SK-N-MC (cell line): ENCODE data around the gene CLCN7.

Experiments
- DNase-seq: peaks from one replicate; pipeline ENCODE4 v3.0.0-alpha.2; 2011; ENCODE audit warnings: low read depth, low spot score
- H3K27ac ChIP-seq: fragments of 200-600 bp; sonication (generic); 2 replicates; pipeline ENCODE4 v1.5.1; 2016; ENCODE audit warnings: mixed run types
- H3K36me3 ChIP-seq: fragments of 200-600 bp; sonication (generic); 2 replicates; pipeline ENCODE4 v1.6.1; 2017; ENCODE audit warnings: antibody characterized with exemption, low read length, mixed read lengths; ENCODE audit not compliant: insufficient read depth
- H3K4me3 ChIP-seq: fragments of 200-600 bp; sonication (generic); 2 replicates; pipeline ENCODE4 v1.5.1; 2016
- H3K9ac ChIP-seq: fragments of 200-600 bp; sonication (generic); 2 replicates; pipeline ENCODE4 v1.8.0; 2017; ENCODE audit warnings: mixed run types, mixed read lengths; ENCODE audit not compliant: insufficient read length
- H3K9me3 ChIP-seq: fragments of 200-600 bp; sonication (generic); 2 replicates; pipeline ENCODE4 v1.6.1; 2017; ENCODE audit warnings: low read depth, mild to moderate bottlenecking, antibody characterized with exemption, low read length, moderate library complexity, mixed read lengths
- EZH2 ChIP-seq: fragments of 200-600 bp; sonication (generic); IDR thresholded peaks from one replicate; pipeline ENCODE4 v1.6.1; 2017; ENCODE audit warnings: antibody characterized with exemption
- FOXP2 ChIP-seq: optimal IDR thresholded peaks from 2 replicates; pipeline ENCODE3; 2011; ENCODE audit warnings: mild to moderate bottlenecking, moderate library complexity; ENCODE audit not compliant: insufficient read depth; ENCODE audit errors: extremely low read length, control extremely low read depth
- POLR2AphosphoS5 ChIP-seq: IDR thresholded peaks from 2 replicates; pipeline ENCODE4 v1.6.1; 2012; ENCODE audit warnings: mild to moderate bottlenecking, low read depth, low read length, borderline replicate concordance

CLCN7 gene

GRCh38 chr16:1505073-1505844 is 30.4 kb upstream of the CLCN7 start:
- Histone ChIP-seq H3K9ac (no peak overlapping the region), H3K9me3 (no peaks in the 10 kb centered on the region), H3K36me3 (peaks cover 24% of the 10 kb centered on the region; the same call in 1 of the 2 replicates), H3K4me3 (no peak overlapping the region), H3K27ac (no peak overlapping the region)
- no peak for TF ChIP-seq FOXP2
- TF ChIP-seq EZH2 = no peak
- TF ChIP-seq POLR2AphosphoS5 = no peak
- DNase-seq = no peak

- H3K9ac ChIP-seq = no peak overlapping the region
- no peak for TF ChIP-seq EZH2
- no peak for TF ChIP-seq FOXP2
- no peak for TF ChIP-seq POLR2AphosphoS5
- no peak for DNase-seq
- no peaks in the 10 kb centered on the region for H3K9me3 ChIP-seq
- no peak overlapping the region for H3K27ac ChIP-seq
- H3K36me3 ChIP-seq = peaks cover 24% of the 10 kb centered on the region; the same call in 1 of the 2 replicates
- H3K4me3 ChIP-seq = no peak overlapping the region
Measured at GRCh38 chr16:1503110-1503955, 28.5 kb upstream of the CLCN7 start.

DNA sequence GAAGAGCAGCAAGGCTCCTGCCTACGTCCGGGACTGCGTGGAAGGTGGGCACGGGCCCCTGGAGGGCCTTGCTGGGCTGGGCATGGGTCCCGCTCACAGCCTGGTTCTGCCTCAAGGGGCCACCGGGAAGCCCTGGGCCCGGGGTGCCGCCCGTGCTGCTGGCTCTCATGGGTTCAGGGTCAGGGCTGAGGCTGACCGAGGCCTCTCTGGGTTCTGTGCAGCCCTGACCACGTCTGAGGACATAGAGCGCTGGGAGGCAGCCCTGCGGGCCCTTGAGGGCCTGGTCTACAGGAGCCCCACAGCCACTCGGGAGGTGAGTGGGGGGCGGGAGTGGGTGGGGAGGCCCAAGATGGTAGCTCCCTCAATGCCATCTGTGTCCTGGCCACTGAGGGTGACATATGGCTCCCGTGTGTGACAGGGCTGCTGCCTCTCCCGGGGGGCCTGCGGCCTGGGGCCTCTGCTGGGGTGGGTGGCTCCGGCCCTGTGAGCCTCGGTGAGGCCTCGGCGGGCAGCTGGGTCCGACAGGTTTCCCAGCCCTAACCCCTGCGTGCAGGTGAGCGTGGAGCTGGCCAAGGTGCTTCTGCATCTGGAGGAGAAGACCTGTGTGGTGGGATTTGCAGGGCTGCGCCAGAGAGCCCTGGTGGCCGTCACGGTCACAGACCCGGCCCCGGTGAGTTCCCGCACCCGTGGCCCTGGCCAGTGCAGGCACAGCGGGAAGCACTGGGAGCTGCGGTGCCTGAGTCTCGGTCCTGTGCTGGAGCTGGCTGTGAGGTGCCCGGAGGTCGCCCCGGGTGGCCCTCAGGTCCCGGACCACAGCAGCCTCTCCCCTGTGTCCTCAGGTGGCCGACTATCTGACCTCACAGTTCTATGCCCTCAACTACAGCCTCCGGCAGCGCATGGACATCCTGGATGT is 27.5 kb upstream of the CLCN7 start:
- H3K9me3 ChIP-seq = no peaks in the 10 kb centered on the region
- DNase-seq = no peak
- no peak overlapping the region for H3K4me3 ChIP-seq
- no peak overlapping the region for H3K27ac ChIP-seq
- no peak overlapping the region for H3K9ac ChIP-seq
- TF ChIP-seq FOXP2 (no peak), EZH2 (no peak), POLR2AphosphoS5 (no peak)
- H3K36me3 ChIP-seq = peaks cover 27% of the 10 kb centered on the region; the same call in 1 of the 2 replicates

DNA sequence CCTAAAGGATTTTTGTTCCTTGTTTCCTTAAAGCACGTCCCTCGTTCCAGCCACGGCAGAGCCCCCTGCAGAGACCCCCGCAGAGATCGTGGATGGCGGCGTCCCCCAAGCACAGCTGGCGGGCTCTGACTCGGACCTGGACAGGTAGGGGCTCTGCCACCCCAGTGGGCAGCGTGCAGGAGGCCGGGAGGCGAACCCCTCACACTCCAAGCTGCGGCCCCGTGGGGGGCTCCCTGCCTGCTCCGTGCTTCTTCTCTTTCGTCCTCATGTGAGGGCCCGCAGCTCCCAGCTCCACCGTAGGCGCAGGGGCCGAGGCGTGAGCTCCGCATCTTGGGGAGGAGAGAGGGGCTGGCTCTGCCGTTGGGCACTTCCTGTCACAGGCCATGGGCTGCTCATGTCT is 26.8 kb upstream of the CLCN7 start:
- H3K9me3 ChIP-seq = no peaks in the 10 kb centered on the region
- peaks cover 34% of the 10 kb centered on the region; the same call in 1 of the 2 replicates for H3K36me3 ChIP-seq
- DNase-seq = no peak
- no peak overlapping the region for H3K4me3 ChIP-seq
- no peak overlapping the region for H3K27ac ChIP-seq
- TF ChIP-seq FOXP2 = no peak
- no peak for TF ChIP-seq EZH2
- TF ChIP-seq POLR2AphosphoS5 = no peak
- H3K9ac ChIP-seq = no peak overlapping the region

DNA sequence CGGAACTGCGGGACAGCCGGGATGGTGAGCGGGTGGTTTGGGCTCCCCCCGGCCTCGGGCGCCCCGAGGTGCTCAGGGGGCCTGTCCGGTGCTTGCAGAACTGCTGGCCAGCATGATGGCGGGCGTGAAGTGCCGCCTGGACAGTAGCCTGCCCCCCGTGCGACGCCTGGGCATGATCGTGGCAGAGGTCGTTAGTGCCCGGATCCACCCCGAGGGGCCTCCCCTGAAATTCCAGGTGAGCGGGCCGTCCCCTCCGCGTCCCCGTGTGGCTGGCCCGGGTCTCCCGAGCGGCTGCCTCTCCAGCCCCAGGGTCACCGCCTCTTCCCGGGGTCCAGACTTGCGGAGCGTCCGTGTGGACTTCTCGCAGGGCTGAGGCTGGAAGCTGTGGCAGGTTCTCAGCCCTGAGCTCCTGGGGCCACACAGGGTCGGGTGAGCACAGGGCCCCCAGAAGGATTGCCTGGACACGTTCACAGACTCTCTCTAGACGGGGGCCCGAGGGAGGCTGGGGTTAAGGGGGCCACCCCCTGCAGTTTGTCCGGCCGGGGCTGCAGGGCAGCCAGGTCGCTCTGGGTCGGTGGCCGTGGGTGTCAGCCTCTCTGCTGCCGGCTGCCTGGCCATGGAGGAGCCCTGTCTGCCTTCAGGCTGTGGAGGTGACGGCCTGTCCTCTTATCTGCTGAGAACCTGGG is 25.8 kb upstream of the CLCN7 start:
- Histone ChIP-seq H3K9me3 (no peaks in the 10 kb centered on the region), H3K27ac (no peak overlapping the region), H3K9ac (no peak overlapping the region), H3K4me3 (no peak overlapping the region), H3K36me3 (peaks cover 36% of the 10 kb centered on the region; the same call in 1 of the 2 replicates)
- TF ChIP-seq POLR2AphosphoS5 (no peak), FOXP2 (no peak)
- DNase-seq = no peak

DNA sequence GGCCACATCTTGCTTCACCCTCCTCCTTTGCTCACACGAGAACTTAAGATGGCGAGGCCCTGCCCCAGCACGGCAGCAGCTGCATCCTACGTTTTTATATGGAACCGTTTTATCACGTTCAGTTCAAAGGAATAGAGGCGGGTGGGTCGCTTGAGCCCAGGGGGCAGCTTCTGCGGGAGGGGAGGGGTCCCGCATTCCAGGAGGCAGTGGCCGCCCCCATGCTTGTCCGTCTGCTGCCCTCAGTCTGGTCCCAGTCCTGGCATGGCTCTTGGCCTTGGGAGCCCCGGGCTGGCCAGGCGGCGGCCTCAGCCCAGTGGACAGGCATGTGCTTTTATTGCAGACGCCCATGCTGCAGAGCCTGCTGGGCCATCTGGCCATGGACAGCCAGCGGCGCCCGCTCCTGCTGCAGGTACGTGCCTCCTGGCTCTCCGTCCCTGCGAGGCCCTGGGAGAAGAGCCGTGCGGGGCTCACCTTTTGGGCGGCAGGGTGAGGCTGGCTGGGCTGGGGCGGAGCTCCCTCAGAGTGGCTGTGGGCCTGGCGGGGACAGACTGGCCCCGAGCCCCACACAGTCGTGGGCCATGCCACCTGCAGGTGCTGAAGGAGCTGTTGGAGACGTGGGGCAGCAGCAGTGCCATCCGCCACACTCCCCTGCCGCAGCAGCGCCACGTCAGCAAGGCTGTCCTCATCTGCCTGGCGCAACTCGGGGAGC is 25.1 kb upstream of the CLCN7 start:
- Histone ChIP-seq H3K9me3 (no peaks in the 10 kb centered on the region), H3K9ac (no peak overlapping the region), H3K36me3 (peaks cover 42% of the 10 kb centered on the region; the same call in 1 of the 2 replicates), H3K4me3 (no peak overlapping the region), H3K27ac (no peak overlapping the region)
- no peak for DNase-seq
- TF ChIP-seq FOXP2 (no peak), EZH2 (no peak), POLR2AphosphoS5 (no peak)
